Activated gamma-delta T cell treated with Interleukin-2 at 50 U/mL for 16 hours (primary cell): ENCODE measurements around the gene SEPTIN12.
"Not testable (repeated sequence)": the region's sequence is repeated elsewhere in the genome, so short reads cannot be mapped to it uniquely, and the experiment has no call there.

ENCODE experiments used
- DNase-seq: peaks from one replicate; pipeline ENCODE4 v3.0.0-alpha.2; 2020

Gene SEPTIN12

GRCh38 chr16:4802659-4803287 lies 14.6 kb upstream of the SEPTIN12 start:
- DNase-seq: peak; percentile 88

GRCh38 chr16:4801962-4802658 lies 14.0 kb upstream of the SEPTIN12 start, which contains the start of gene ROGDI:
ROGDI (minus strand) TSS chr16:4802633; CDS start chr16:4802571, 62 bp downstream.
- peak; percentile 77 for DNase-seq

- no peak for DNase-seq
Observed at GRCh38 chr16:4801051-4801961, 13.2 kb upstream of the SEPTIN12 start.

- DNase-seq: no peak
Observed at GRCh38 chr16:4800290-4801041, 12.3 kb upstream of the SEPTIN12 start.

- no peak for DNase-seq
Observed at GRCh38 chr16:4799171-4799855, 11.2 kb upstream of the SEPTIN12 start.

GRCh38 chr16:4798456-4798855 lies 10.3 kb upstream of the SEPTIN12 start:
- DNase-seq: no peak

GRCh38 chr16:4797805-4798252 lies 9.7 kb upstream of the SEPTIN12 start:
- DNase-seq: no peak

- no peak for DNase-seq
Observed at GRCh38 chr16:4796982-4797804, 9.0 kb upstream of the SEPTIN12 start.

GRCh38 chr16:4795828-4796572 lies 7.9 kb upstream of the SEPTIN12 start:
- DNase-seq: no peak

GRCh38 chr16:4795181-4795827 lies 7.2 kb upstream of the SEPTIN12 start, which contains the start of gene SMIM22:
SMIM22 (plus strand) TSS chr16:4795369; CDS start chr16:4795735, 366 bp downstream.
- DNase-seq: no peak

- no peak for DNase-seq
Observed at GRCh38 chr16:4792951-4793513, 4.9 kb upstream of the SEPTIN12 start.

GRCh38 chr16:4790871-4791270 lies 2.7 kb upstream of the SEPTIN12 start:
- no peak for DNase-seq

GRCh38 chr16:4790261-4790660 lies 2.1 kb upstream of the SEPTIN12 start:
- no peak for DNase-seq

- no peak for DNase-seq
Observed at GRCh38 chr16:4788910-4789309, 765 bp upstream of the SEPTIN12 start.

GRCh38 chr16:4788489-4788889 lies 344 bp upstream of the SEPTIN12 start:
- no peak for DNase-seq

- no peak for DNase-seq
Observed at GRCh38 chr16:4787068-4787467, 1.1 kb downstream of the SEPTIN12 start.

GRCh38 chr16:4785758-4786433 lies 2.2 kb downstream of the SEPTIN12 start:
- no peak for DNase-seq

GRCh38 chr16:4784444-4784987 lies 3.6 kb downstream of the SEPTIN12 start:
- DNase-seq: not testable (repeated sequence)
